ENCODE results near the gene DOCK1.

Gene DOCK1

DNA sequence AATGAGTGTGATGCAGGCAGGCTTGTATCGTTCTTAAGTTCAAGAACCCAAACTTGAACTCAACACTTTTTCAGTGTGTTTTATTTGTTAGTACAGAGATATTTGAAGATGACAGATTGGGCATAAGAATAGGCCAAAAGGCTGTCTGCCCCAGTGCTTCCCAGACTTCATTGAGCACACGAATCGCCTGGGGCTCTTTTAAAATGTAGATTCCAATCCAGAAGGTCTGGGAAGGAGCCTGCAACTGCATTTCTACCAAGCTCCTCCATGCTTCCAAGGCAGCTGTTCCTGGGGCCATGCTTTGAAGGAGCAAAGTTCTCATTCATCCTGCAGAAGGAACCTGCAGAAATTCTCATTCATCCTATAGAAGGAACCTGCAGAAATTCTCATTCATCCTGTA, 405.7 kb downstream of the DOCK1 start:
- TF ChIP-seq ZFX (IDR thresholded peaks at IDR 0.05; ENCODE audit: borderline replicate concordance): no peak
- TF ChIP-seq, protein P1, sequence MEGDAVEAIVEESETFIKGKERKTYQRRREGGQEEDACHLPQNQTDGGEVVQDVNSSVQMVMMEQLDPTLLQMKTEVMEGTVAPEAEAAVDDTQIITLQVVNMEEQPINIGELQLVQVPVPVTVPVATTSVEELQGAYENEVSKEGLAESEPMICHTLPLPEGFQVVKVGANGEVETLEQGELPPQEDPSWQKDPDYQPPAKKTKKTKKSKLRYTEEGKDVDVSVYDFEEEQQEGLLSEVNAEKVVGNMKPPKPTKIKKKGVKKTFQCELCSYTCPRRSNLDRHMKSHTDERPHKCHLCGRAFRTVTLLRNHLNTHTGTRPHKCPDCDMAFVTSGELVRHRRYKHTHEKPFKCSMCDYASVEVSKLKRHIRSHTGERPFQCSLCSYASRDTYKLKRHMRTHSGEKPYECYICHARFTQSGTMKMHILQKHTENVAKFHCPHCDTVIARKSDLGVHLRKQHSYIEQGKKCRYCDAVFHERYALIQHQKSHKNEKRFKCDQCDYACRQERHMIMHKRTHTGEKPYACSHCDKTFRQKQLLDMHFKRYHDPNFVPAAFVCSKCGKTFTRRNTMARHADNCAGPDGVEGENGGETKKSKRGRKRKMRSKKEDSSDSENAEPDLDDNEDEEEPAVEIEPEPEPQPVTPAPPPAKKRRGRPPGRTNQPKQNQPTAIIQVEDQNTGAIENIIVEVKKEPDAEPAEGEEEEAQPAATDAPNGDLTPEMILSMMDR (IDR thresholded peaks at IDR 0.05): no peak
- no peak overlapping the region for H3K27ac ChIP-seq

DNA sequence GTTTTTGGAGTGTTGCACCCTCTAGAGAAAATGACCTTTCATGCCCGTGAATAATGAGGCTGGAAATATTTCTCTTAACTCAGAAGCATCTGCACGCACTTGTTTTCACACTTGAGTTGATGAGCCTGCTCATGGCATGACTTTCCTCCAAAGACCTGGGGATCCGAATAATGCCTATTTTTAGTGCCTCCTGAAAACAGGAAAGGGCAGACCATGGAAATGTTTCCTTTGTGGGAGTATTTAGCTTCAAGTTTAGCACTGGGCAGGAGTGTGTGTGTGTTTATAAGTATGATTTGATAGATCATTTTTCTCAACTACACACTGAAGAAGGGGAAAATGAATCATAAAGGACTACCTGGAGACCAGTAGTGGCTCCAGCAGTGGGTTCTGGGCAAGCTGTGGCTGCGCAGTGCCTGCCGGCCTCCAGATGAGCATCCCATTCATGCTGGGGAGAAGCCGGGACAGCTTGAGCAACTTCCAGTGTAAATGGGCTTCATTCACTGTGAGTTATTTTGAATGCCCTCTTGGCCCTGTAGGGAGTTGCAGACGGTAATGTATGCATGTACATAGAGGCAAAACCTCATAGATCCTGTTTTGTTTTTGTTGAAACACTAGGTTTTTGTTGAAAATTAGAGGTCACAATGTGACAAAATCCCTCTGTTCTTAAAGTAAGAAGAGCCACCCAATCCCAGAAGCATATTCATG, 408.9 kb downstream of the DOCK1 start:
- no peak overlapping the region for H3K27ac ChIP-seq
- TF ChIP-seq, protein P1 (IDR thresholded peaks at IDR 0.05): no peak
- no peak for TF ChIP-seq ZFX (IDR thresholded peaks at IDR 0.05; ENCODE audit: borderline replicate concordance)

DNA sequence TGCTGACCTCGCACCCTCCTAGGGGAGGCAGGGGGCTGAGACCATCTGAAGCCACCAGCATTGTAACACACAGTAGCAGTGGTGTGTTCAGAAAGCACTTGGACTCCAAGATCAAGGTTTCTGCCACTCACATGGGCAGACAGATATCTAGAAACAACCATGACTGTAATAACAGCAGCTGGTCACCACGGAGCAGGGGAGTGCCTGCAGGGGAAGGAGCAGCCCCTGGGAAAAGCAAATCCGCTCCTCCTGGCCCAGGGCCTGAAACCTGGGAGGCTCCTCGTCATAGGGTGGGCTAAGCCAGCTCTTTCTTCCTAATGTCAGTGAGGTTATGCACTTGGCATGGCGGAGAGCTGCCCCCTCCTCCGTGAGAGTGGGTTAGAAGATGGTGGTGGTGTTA, 409.6 kb downstream of the DOCK1 start:
- TF ChIP-seq, protein P1 (IDR thresholded peaks at IDR 0.05): no peak
- no peak for TF ChIP-seq ZFX (IDR thresholded peaks at IDR 0.05; ENCODE audit: borderline replicate concordance)

DNA sequence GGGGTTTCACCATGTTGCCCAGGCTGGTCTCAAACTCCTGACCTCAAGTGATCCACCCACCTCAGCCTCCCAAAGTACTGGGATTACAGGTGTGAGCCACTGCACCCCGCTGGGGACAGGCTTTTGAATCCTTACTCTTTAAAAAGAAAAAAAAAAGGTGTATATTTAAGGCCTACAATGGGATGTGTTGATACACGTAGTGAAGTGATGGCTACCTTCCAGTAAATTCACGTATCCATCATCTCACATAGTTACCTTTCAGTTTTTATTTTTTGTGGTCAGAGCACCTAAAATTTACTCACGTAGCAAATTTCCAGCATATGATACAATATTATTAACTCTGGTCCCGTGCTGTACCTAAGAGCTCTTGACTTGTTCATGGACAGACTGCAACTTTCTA, 410.7 kb downstream of the DOCK1 start:
- no peak overlapping the region for H3K27ac ChIP-seq
- TF ChIP-seq ZFX (IDR thresholded peaks at IDR 0.05; ENCODE audit: borderline replicate concordance): no peak
- TF ChIP-seq, protein P1 (IDR thresholded peaks at IDR 0.05): no peak

More for the DNA sequence above, 409.6 kb downstream of the DOCK1 start:
- no peak overlapping the region for H3K27ac ChIP-seq

DNA sequence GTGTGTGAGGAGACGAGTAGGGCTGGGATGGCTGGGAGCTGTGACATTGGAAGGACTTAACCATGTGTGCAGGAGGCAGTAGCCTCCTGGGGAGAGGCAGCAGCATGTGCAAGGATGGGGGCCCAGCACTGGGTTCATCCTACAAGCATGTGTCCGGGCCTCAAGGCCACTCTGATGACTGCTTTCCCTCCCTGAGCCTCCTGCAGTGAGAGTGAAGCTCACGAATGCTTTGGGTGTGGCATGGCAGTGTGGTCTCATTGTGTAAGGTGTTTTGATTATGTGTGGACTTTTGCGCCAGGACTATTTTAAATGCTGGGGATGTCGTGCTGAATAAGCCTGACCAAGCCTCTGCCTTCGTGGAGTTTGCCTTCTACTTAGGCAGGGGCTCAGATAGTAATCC, 413.2 kb downstream of the DOCK1 start:
- H3K27ac ChIP-seq: no peak overlapping the region
- TF ChIP-seq ZFX (IDR thresholded peaks at IDR 0.05; ENCODE audit: borderline replicate concordance): no peak
- TF ChIP-seq, protein P1 (IDR thresholded peaks at IDR 0.05): no peak

DNA sequence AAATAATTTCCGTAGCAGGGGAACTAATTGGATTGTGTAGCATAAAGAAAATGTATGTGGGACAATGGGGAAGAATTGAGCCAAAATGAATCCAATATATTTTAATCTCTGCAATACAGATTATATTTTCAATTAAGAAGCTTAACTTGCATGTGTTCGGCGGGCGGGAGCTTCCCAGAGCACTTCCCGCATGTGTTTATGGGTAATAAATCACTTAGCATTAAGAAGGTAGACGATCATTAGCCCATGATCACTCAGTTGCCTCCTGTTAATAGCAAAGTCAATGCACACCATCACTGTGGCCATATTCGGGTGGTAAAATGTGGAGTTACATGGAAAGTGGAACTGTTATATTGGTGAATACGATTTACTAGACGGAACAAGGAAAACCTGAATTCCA, 414.0 kb downstream of the DOCK1 start:
- no peak overlapping the region for H3K27ac ChIP-seq
- TF ChIP-seq ZFX (IDR thresholded peaks at IDR 0.05; ENCODE audit: borderline replicate concordance): no peak
- TF ChIP-seq, protein P1 (IDR thresholded peaks at IDR 0.05): no peak

DNA sequence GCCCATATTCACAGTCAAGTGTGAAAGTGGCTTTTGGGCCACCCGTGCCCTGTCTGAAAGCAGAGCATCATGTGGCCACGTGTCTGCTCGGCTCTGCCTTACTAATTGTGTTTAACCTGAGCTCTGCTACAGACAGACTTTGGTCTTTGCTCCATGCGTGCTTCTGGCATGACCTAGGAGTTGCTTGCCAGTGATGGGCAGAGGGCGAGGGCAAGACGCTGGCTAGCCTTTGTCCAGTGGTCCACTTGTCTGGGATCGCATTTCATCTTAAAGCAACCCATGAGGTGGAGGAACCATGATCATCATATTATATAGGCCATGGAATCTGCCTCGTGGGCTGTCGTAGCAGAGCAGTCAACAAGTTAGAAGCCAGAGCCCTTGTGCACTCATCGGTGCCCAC, 414.5 kb downstream of the DOCK1 start:
- H3K27ac ChIP-seq: no peak overlapping the region
- TF ChIP-seq ZFX (IDR thresholded peaks at IDR 0.05; ENCODE audit: borderline replicate concordance): no peak
- TF ChIP-seq, protein P1 (IDR thresholded peaks at IDR 0.05): no peak

Measured in 22Rv1 (cell line).